ENCODE data around the gene MAPK8.

MAPK8 gene

DNA sequence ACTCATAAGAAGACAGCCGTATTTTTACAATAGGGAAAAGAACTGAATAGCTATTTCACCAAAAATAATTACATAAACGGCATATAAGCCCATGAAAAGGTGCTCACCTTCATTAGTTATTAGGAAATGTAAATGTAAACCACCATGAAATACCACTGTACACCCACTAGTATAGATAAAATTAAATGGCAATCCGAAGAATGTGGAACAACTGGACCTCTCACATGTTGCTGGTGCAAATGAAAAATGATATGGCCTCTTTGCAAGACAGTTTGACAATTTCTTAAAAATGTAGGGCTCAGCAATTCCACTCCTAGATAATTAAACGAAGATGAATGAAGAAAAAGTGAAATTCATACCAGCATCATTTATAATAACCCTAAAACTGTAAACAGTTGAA, 91.8 kb downstream of the MAPK8 start:
- Histone ChIP-seq H3K4me1 (ENCODE audit: low read depth, poor library complexity, severe bottlenecking) (peaks cover 9% of the 10 kb centered on the region), H3K27me3 (ENCODE audit: insufficient read depth, low read depth) (no peaks in the 10 kb centered on the region), H3K9ac (no peak overlapping the region), H3K79me2 (ENCODE audit: insufficient read depth, low read depth) (no peaks in the 10 kb centered on the region), H3K36me3 (ENCODE audit: insufficient read depth) (no peaks in the 10 kb centered on the region), H3K4me3 (IDR thresholded peaks at IDR 0.05; ENCODE audit: insufficient read depth, low read depth, low read length) (no peak overlapping the region), H3K4me2 (no peak overlapping the region), H3K27ac (no peak overlapping the region), H2AFZ (ENCODE audit: low read depth) (no peak overlapping the region), H4K20me1 (ENCODE audit: insufficient read depth) (no peaks in the 10 kb centered on the region)
- TF ChIP-seq, protein P1, sequence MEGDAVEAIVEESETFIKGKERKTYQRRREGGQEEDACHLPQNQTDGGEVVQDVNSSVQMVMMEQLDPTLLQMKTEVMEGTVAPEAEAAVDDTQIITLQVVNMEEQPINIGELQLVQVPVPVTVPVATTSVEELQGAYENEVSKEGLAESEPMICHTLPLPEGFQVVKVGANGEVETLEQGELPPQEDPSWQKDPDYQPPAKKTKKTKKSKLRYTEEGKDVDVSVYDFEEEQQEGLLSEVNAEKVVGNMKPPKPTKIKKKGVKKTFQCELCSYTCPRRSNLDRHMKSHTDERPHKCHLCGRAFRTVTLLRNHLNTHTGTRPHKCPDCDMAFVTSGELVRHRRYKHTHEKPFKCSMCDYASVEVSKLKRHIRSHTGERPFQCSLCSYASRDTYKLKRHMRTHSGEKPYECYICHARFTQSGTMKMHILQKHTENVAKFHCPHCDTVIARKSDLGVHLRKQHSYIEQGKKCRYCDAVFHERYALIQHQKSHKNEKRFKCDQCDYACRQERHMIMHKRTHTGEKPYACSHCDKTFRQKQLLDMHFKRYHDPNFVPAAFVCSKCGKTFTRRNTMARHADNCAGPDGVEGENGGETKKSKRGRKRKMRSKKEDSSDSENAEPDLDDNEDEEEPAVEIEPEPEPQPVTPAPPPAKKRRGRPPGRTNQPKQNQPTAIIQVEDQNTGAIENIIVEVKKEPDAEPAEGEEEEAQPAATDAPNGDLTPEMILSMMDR (conservative IDR thresholded peaks at IDR 0.05; ENCODE audit: low read depth, low read length): no peak

GRCh38 chr10:48399056-48399541, 92.6 kb downstream of the MAPK8 start:
- Histone ChIP-seq H3K27ac (no peak overlapping the region), H3K4me3 (IDR thresholded peaks at IDR 0.05; ENCODE audit: insufficient read depth, low read depth, low read length) (no peak overlapping the region), H3K27me3 (ENCODE audit: insufficient read depth, low read depth) (no peaks in the 10 kb centered on the region), H3K9ac (no peak overlapping the region), H3K79me2 (ENCODE audit: insufficient read depth, low read depth) (no peaks in the 10 kb centered on the region), H3K4me2 (no peak overlapping the region), H3K36me3 (ENCODE audit: insufficient read depth) (no peaks in the 10 kb centered on the region), H3K4me1 (ENCODE audit: low read depth, poor library complexity, severe bottlenecking) (peaks cover 9% of the 10 kb centered on the region), H4K20me1 (ENCODE audit: insufficient read depth) (no peaks in the 10 kb centered on the region), H2AFZ (ENCODE audit: low read depth) (no peak overlapping the region)
- TF ChIP-seq, protein P1 (conservative IDR thresholded peaks at IDR 0.05; ENCODE audit: low read depth, low read length): no peak

DNA sequence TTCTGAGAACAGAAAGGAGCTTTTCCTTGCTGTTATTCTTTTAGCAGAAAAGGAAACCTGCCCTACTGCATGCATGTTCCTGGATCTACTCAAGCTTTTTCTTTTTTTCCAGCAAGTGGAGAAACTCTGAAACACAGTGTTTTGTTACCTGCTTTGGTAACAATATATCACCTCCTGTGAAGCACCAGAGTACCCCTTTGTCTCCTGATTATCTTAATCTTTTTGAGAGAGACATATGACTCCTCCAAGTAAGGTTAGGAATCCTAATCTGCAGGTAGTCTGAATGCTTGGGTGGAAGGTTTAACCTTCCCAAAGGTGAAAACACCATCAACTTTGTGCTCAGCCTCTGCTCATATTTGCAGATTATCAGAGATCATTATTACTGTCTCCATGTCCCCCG, 93.1 kb downstream of the MAPK8 start:
- TF ChIP-seq, protein P1 (conservative IDR thresholded peaks at IDR 0.05; ENCODE audit: low read depth, low read length): no peak
- Histone ChIP-seq H3K4me3 (IDR thresholded peaks at IDR 0.05; ENCODE audit: insufficient read depth, low read depth, low read length) (no peak overlapping the region), H3K4me1 (ENCODE audit: low read depth, poor library complexity, severe bottlenecking) (peaks cover 9% of the 10 kb centered on the region), H3K4me2 (no peak overlapping the region), H3K27me3 (ENCODE audit: insufficient read depth, low read depth) (no peaks in the 10 kb centered on the region), H2AFZ (ENCODE audit: low read depth) (no peak overlapping the region), H4K20me1 (ENCODE audit: insufficient read depth) (no peaks in the 10 kb centered on the region), H3K36me3 (ENCODE audit: insufficient read depth) (no peaks in the 10 kb centered on the region), H3K9ac (no peak overlapping the region), H3K27ac (no peak overlapping the region), H3K79me2 (ENCODE audit: insufficient read depth, low read depth) (no peaks in the 10 kb centered on the region)

DNA sequence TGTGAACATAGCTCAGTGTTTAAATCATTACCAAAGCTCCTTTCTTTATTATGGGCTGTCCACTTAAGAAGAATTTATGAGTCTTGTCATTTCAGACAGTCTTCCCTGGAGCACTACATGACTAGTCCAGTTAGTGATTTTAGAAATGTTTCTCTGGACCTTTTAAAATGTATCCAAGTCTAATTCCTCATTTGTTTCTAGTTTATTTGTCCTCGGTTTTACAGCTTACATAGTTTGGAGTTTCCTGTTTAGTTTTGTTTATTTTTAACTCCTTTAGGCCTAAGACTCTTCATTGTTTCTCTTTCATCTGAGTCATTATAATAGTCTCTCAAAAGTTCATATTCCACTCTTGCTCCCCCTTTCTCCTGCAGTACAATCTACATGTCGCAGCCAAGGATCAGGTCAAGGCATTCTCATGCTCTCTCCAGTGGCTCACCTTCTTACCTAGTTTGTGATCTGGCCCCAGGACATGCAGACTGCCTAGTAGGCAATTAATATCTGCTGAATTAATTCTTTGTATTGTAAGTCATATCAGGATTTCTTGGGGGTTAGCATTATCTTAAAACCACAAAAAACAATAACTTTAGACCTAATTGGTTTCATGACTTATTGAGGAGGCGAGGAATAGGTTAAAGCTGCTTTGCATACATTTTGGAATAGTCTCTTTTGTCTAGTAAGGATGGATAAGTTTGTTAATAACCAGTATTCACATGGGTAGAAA, 93.8 kb downstream of the MAPK8 start:
- peaks cover 9% of the 10 kb centered on the region for H3K4me1 ChIP-seq (ENCODE audit: low read depth, poor library complexity, severe bottlenecking)
- H3K4me2 ChIP-seq: peak overlapping the region; percentile 21; the same call in 1 of the 2 replicates

More for the DNA sequence above, 93.8 kb downstream of the MAPK8 start:
- Histone ChIP-seq H3K36me3 (ENCODE audit: insufficient read depth) (no peaks in the 10 kb centered on the region), H2AFZ (ENCODE audit: low read depth) (no peak overlapping the region), H3K79me2 (ENCODE audit: insufficient read depth, low read depth) (no peaks in the 10 kb centered on the region), H3K4me3 (IDR thresholded peaks at IDR 0.05; ENCODE audit: insufficient read depth, low read depth, low read length) (no peak overlapping the region), H3K27me3 (ENCODE audit: insufficient read depth, low read depth) (no peaks in the 10 kb centered on the region), H3K27ac (no peak overlapping the region), H4K20me1 (ENCODE audit: insufficient read depth) (no peaks in the 10 kb centered on the region), H3K9ac (no peak overlapping the region)
- TF ChIP-seq, protein P1 (conservative IDR thresholded peaks at IDR 0.05; ENCODE audit: low read depth, low read length): no peak

Data from KMS-11 (cell line).